Gastroesophageal sphincter (tissue), 3 donors: ENCODE data around the gene SLC22A5.

Experiments
- EP300 ChIP-seq: sonication (generic); formaldehyde crosslinking; IDR thresholded peaks from one replicate; pipeline ENCODE4 v1.6.1; 2017; ENCODE audit warnings: antibody characterized with exemption, mild to moderate bottlenecking
- POLR2A ChIP-seq, 2 donors: fragments of 450-650 bp; IDR thresholded peaks; one replicate each; pipeline ENCODE4 v1.6.1; 2017; ENCODE audit warnings: antibody characterized with exemption in 2 of 2, mild to moderate bottlenecking in 2 of 2, moderate library complexity in 1 of 2
- POLR2AphosphoS5 ChIP-seq: sonication (generic); formaldehyde crosslinking; IDR thresholded peaks from one replicate; pipeline ENCODE4 v1.6.1; 2017; ENCODE audit warnings: antibody characterized with exemption
- TF ChIP-seq, protein P1 (sequence below), 4 experiments: fragments of 200-600 bp in 2 of 4; fragments of 450-650 bp in 2 of 4; sonication (generic) in 1 of 4; IDR thresholded peaks; one replicate each; pipeline ENCODE4 v1.5.1; 2017 to 2019; ENCODE audit warnings: antibody characterized with exemption in 4 of 4, mild to moderate bottlenecking in 2 of 4, moderate library complexity in 2 of 4

DNA sequence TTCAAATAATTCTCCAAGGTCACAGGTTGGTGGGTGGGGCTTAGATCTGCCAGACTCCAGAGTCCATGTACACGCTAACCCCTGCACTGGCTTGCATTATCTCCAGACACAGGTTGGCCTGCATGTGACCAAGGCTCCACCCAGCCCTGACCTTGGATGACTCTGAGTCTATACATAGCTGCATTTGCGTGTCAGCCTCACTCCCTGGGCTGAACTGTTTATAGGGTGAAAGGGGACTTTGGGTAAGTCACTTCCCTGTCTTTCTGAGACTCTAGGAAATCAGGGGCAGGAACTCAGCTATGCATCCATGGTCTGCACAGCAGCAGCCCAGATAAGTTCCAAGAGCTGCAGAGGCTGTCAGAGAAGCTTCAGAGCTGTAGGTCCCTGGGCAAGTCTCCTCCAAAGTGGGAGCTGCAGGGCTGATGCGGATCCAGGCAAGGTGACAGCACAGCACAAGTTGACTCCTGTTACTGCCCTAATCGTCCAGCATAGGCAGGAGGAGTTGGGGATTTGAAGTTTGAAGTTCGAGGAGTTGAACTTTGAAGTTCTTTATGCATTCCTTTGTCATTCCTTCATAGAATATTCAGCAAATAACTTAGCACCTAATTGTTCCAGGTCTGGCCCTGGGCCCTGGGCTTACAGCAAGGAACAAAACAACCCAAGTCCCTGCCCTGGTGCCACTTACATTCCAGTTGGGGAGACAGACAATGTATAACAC is 53.4 kb downstream of the SLC22A5 start:
- TF ChIP-seq, protein P1, sequence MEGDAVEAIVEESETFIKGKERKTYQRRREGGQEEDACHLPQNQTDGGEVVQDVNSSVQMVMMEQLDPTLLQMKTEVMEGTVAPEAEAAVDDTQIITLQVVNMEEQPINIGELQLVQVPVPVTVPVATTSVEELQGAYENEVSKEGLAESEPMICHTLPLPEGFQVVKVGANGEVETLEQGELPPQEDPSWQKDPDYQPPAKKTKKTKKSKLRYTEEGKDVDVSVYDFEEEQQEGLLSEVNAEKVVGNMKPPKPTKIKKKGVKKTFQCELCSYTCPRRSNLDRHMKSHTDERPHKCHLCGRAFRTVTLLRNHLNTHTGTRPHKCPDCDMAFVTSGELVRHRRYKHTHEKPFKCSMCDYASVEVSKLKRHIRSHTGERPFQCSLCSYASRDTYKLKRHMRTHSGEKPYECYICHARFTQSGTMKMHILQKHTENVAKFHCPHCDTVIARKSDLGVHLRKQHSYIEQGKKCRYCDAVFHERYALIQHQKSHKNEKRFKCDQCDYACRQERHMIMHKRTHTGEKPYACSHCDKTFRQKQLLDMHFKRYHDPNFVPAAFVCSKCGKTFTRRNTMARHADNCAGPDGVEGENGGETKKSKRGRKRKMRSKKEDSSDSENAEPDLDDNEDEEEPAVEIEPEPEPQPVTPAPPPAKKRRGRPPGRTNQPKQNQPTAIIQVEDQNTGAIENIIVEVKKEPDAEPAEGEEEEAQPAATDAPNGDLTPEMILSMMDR (IDR thresholded peaks at IDR 0.05), result no peak
- TF ChIP-seq POLR2A (IDR thresholded peaks at IDR 0.05), result no peak
- TF ChIP-seq EP300, result no peak
- TF ChIP-seq POLR2AphosphoS5, result no peak
